ENCODE data around the gene NQO1. TPM values are rescaled to one million over a fixed set of nuclear protein-coding genes. Genes with fewer than 3 reads are reported as not detected.

NQO1 gene
- total RNA-seq, 1 experiment from 2014 or later, result 519 TPM

DNA sequence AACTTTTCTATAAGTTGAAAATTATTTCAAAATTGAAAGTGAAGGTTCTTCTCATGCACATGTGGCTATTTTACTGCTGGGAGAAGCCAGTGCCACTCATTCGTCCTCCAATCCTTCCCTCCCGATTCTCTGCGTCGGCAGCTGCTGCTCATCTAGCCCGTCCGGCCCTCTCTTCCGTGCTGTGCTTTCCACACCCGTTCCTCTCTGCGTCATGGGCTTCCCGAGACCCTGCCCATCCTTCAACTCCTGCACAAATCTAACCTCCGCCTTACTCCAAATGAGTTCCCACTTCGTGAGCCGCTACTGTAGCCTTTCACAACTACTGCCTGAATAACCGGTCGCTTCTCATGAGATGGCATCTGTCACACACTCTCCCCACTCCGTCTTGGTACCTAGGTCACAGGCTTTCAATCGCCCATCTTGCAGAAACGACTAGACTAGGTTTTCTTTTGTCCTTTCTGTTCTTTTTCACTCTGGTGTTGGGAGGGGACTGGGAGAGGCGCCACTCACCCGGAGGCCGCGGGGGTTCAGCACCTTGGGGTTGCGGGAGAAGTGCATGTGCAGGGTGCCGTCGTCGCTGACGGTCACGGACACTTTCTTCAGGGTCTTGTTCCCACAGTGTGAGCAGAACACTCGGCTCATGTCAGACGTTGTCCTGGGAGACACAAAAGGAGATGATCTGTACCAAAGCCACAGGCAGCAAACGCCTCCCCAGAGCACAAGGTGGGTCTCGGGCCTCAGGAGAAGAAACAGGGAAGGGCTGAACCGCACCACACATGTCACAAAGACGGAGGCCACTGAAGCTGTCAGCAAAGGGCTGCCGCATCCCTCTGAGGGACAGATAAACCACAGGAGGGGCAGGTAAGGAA is 18.2 kb upstream of the NQO1 start:
- no peak overlapping the region for H3K4me2 ChIP-seq (ENCODE audit: low read length)
- no peak for ATAC-seq
- no peak overlapping the region for H3K27ac ChIP-seq (ENCODE audit: low read depth, low read length)
- ChIA-PET RAD21 (ENCODE audit: low non-redundant PET in 1 of 2, low total read pairs in 2 of 2, uncharacterized antibody in 2 of 2, unreplicated experiment in 2 of 2) (no interaction called here), CTCF (no interaction called here), POLR2A (interaction anchor here (1.8 kb wide), 1 partner anchor 18 kb away, joined by 5 read pairs; the partner anchor contains the start of gene NQO1)
- H3K79me2 ChIP-seq (ENCODE audit: insufficient read depth, low read length), result peaks cover 77% of the 10 kb centered on the region
- no peak overlapping the region for H2AFZ ChIP-seq (ENCODE audit: low read depth, low read length, poor library complexity, severe bottlenecking)
- H3K27me3 ChIP-seq (ENCODE audit: insufficient read depth, low read length), result no peaks in the 10 kb centered on the region
- no peak for TF ChIP-seq EZH2 (IDR thresholded peaks at IDR 0.05)
- TF ChIP-seq, protein P1, sequence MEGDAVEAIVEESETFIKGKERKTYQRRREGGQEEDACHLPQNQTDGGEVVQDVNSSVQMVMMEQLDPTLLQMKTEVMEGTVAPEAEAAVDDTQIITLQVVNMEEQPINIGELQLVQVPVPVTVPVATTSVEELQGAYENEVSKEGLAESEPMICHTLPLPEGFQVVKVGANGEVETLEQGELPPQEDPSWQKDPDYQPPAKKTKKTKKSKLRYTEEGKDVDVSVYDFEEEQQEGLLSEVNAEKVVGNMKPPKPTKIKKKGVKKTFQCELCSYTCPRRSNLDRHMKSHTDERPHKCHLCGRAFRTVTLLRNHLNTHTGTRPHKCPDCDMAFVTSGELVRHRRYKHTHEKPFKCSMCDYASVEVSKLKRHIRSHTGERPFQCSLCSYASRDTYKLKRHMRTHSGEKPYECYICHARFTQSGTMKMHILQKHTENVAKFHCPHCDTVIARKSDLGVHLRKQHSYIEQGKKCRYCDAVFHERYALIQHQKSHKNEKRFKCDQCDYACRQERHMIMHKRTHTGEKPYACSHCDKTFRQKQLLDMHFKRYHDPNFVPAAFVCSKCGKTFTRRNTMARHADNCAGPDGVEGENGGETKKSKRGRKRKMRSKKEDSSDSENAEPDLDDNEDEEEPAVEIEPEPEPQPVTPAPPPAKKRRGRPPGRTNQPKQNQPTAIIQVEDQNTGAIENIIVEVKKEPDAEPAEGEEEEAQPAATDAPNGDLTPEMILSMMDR (IDR thresholded peaks at IDR 0.05 in 2 of 3, conservative IDR thresholded peaks at IDR 0.05 in 1 of 3; ENCODE audit: borderline replicate concordance in 1 of 3, insufficient read depth in 1 of 3, low read depth in 2 of 3, low read length in 2 of 3), result no peak
- no peak for TF ChIP-seq RAD21 (IDR thresholded peaks at IDR 0.05; ENCODE audit: low read depth)
- no peak for TF ChIP-seq ZNF274 (IDR thresholded peaks at IDR 0.05; ENCODE audit: low read depth, low read length)
- TF ChIP-seq FOSL1 (IDR thresholded peaks at IDR 0.05; ENCODE audit: low read depth), result no peak
- TF ChIP-seq, protein P2, sequence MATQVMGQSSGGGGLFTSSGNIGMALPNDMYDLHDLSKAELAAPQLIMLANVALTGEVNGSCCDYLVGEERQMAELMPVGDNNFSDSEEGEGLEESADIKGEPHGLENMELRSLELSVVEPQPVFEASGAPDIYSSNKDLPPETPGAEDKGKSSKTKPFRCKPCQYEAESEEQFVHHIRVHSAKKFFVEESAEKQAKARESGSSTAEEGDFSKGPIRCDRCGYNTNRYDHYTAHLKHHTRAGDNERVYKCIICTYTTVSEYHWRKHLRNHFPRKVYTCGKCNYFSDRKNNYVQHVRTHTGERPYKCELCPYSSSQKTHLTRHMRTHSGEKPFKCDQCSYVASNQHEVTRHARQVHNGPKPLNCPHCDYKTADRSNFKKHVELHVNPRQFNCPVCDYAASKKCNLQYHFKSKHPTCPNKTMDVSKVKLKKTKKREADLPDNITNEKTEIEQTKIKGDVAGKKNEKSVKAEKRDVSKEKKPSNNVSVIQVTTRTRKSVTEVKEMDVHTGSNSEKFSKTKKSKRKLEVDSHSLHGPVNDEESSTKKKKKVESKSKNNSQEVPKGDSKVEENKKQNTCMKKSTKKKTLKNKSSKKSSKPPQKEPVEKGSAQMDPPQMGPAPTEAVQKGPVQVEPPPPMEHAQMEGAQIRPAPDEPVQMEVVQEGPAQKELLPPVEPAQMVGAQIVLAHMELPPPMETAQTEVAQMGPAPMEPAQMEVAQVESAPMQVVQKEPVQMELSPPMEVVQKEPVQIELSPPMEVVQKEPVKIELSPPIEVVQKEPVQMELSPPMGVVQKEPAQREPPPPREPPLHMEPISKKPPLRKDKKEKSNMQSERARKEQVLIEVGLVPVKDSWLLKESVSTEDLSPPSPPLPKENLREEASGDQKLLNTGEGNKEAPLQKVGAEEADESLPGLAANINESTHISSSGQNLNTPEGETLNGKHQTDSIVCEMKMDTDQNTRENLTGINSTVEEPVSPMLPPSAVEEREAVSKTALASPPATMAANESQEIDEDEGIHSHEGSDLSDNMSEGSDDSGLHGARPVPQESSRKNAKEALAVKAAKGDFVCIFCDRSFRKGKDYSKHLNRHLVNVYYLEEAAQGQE (IDR thresholded peaks at IDR 0.05; ENCODE audit: low read depth), result no peak
- TF ChIP-seq, protein P3, sequence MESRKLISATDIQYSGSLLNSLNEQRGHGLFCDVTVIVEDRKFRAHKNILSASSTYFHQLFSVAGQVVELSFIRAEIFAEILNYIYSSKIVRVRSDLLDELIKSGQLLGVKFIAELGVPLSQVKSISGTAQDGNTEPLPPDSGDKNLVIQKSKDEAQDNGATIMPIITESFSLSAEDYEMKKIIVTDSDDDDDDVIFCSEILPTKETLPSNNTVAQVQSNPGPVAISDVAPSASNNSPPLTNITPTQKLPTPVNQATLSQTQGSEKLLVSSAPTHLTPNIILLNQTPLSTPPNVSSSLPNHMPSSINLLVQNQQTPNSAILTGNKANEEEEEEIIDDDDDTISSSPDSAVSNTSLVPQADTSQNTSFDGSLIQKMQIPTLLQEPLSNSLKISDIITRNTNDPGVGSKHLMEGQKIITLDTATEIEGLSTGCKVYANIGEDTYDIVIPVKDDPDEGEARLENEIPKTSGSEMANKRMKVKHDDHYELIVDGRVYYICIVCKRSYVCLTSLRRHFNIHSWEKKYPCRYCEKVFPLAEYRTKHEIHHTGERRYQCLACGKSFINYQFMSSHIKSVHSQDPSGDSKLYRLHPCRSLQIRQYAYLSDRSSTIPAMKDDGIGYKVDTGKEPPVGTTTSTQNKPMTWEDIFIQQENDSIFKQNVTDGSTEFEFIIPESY (IDR thresholded peaks at IDR 0.05; ENCODE audit: extremely low read depth, insufficient replicate concordance, low read length), result no peak
- no peak for TF ChIP-seq ZFX (IDR thresholded peaks at IDR 0.05)
- TF ChIP-seq, protein P4, sequence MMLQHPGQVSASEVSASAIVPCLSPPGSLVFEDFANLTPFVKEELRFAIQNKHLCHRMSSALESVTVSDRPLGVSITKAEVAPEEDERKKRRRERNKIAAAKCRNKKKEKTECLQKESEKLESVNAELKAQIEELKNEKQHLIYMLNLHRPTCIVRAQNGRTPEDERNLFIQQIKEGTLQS (IDR thresholded peaks at IDR 0.05), result no peak
- no peak for TF ChIP-seq SRF (IDR thresholded peaks at IDR 0.05; ENCODE audit: low read depth)
- TF ChIP-seq SIN3A (IDR thresholded peaks at IDR 0.05; ENCODE audit: low read depth), result no peak
- no peak for TF ChIP-seq YY1 (IDR thresholded peaks at IDR 0.05; ENCODE audit: extremely low read depth, insufficient replicate concordance, low read depth, low read length)
- TF ChIP-seq POLR2A (IDR thresholded peaks at IDR 0.05; ENCODE audit: borderline replicate concordance, extremely low read depth, insufficient read depth, insufficient read length), result no peak
- TF ChIP-seq JUND (IDR thresholded peaks at IDR 0.05), result no peak
- no peak for TF ChIP-seq SP1 (IDR thresholded peaks at IDR 0.05; ENCODE audit: low read depth)
- no peak for TF ChIP-seq EZH2phosphoT487 (IDR thresholded peaks at IDR 0.05; ENCODE audit: borderline replicate concordance)
- no peak for TF ChIP-seq ELF1 (IDR thresholded peaks at IDR 0.05; ENCODE audit: borderline replicate concordance, low read depth)
- H3K36me3 ChIP-seq (ENCODE audit: control insufficient read depth in 1 of 2, insufficient read depth in 2 of 2, low read length in 2 of 2), result peaks cover 65 to 87% of the 10 kb centered on the region in 2 experiments
- no TSS peak for BruUV-seq (replicated peaks)
- no peaks in the 10 kb centered on the region for H3K9me2 ChIP-seq (ENCODE audit: insufficient read depth)
- intact Hi-C loops (cut with micrococcal nuclease), result no loop called here
- no peaks in the 10 kb centered on the region for H3K4me1 ChIP-seq (ENCODE audit: control insufficient read depth in 1 of 2, insufficient read depth in 2 of 2, low read length in 2 of 2)
- no peaks in the 10 kb centered on the region for H4K20me1 ChIP-seq (ENCODE audit: insufficient read depth)
- no peak overlapping the region for H3K4me3 ChIP-seq (replicated peaks in 1 of 2; ENCODE audit: low read depth in 1 of 2, low read length in 2 of 2)
- H3K9me3 ChIP-seq (ENCODE audit: control insufficient read depth in 1 of 2, insufficient read depth in 1 of 2, low read depth in 1 of 2, low read length in 2 of 2), result no peaks in the 10 kb centered on the region
- H3K9ac ChIP-seq (ENCODE audit: low read length), result no peak overlapping the region
- no peak for DNase-seq (ENCODE audit: low read depth, low spot score)
